HepG2 (cell line): Measurements from ENCODE around the gene ZDHHC14. TPM values are rescaled to one million over a fixed set of nuclear protein-coding genes. Genes with fewer than 3 reads are reported as not detected.

Experiments
- ATAC-seq: fragments of 200-7000 bp; cut with Tn5 transposase; 3 replicates; pipeline ENCODE4 v1.9.1; 2020; ENCODE audit warnings: mild to moderate bottlenecking, moderate library complexity
- BruUV-seq: library from RNA; stranded (reverse); fragments of 400-500 nt; replicated peaks from 2 replicates; lab custom pipeline; 2021; lab: Mats Ljungman, UMichigan
- CTCF ChIA-PET: fragments of 300-600 bp; formaldehyde crosslinking; extraction: SDS; loops from one replicate; lab custom pipeline; 2021; ENCODE audit warnings: low total read pairs, inconsistent platforms, low intra/inter-chr PET ratio; lab: Yijun Ruan, JAX
- POLR2A ChIA-PET: fragments of 350-600 bp; sonication (Branson Sonifier 250); formaldehyde crosslinking; loops from one replicate; lab custom pipeline; 2020; ENCODE audit warnings: antibody characterized with exemption, inconsistent platforms; lab: Yijun Ruan, JAX
- DNase-seq: peaks from one replicate; pipeline ENCODE4 v3.0.0-alpha.2; 2015; ENCODE audit warnings: low spot score
- FAIRE-seq: peaks from 3 replicates; lab custom pipeline; 2011; peaks lifted over from hg19 to GRCh38; lab: Jason Lieb, UNC
- H2AFZ ChIP-seq: one replicate; pipeline ENCODE4 v1.6.1; 2011; ENCODE audit warnings: low read length, inconsistent platforms
- H3K27ac ChIP-seq: fragments of 300-600 bp; 3 replicates; pipeline ENCODE4 v1.8.0; 2011; ENCODE audit warnings: mixed run types, mild to moderate bottlenecking, mixed read lengths, low read length, inconsistent platforms; ENCODE audit not compliant: insufficient read depth; ENCODE audit errors: extremely low read length
- H3K27me3 ChIP-seq, 2 experiments: fragments of 200-600 bp in 1 of 2; 2 replicates in 1 of 2; 3 replicates in 1 of 2; pipeline versions ENCODE4 v1.6.0 to v1.8.0; 2011; ENCODE audit warnings: low read length in 2 of 2, mild to moderate bottlenecking in 2 of 2, moderate library complexity in 2 of 2, inconsistent platforms in 1 of 2; ENCODE audit not compliant: insufficient read depth in 2 of 2, control insufficient read depth in 1 of 2
- H3K36me3 ChIP-seq, 2 experiments: fragments of 200-600 bp in 1 of 2; replicated peaks in 1 of 2; 2 replicates in 1 of 2; 3 replicates in 1 of 2; pipeline versions ENCODE4 v1.5.1 to v1.8.0; 2011; ENCODE audit warnings: low read length in 2 of 2, inconsistent platforms in 1 of 2; ENCODE audit not compliant: insufficient read depth in 2 of 2, control insufficient read depth in 1 of 2
- H3K4me1 ChIP-seq: 2 replicates; pipeline ENCODE4 v1.5.1; 2012; ENCODE audit warnings: low read length, inconsistent platforms; ENCODE audit not compliant: insufficient read depth
- H3K4me2 ChIP-seq: 2 replicates; pipeline ENCODE4 v1.6.0; 2011; ENCODE audit warnings: low read depth, low read length, inconsistent platforms
- H3K4me3 ChIP-seq, 3 experiments: fragments of 200-600 bp in 1 of 3; sonication (generic), shearing (Covaris generic) in 1 of 3; replicated peaks in 1 of 3; 2 replicates each; pipeline ENCODE4 v1.5.1; 2011 to 2016; ENCODE audit warnings: low read length in 3 of 3, inconsistent platforms in 2 of 3, low read depth in 2 of 3, mild to moderate bottlenecking in 2 of 3, control low read depth in 1 of 3, mixed read lengths in 1 of 3; ENCODE audit not compliant: insufficient read depth in 1 of 3
- H3K79me2 ChIP-seq: one replicate; pipeline ENCODE4 v1.6.1; 2011; ENCODE audit warnings: low read length, inconsistent platforms; ENCODE audit not compliant: insufficient read depth
- H3K9ac ChIP-seq: 2 replicates; pipeline ENCODE4 v1.6.0; 2011; ENCODE audit warnings: mild to moderate bottlenecking, low read depth, low read length, inconsistent platforms; ENCODE audit not compliant: insufficient read depth
- H3K9me3 ChIP-seq: 2 replicates; pipeline ENCODE4 v1.5.1; 2012; ENCODE audit warnings: mild to moderate bottlenecking, low read length
- H4K20me1 ChIP-seq: 2 replicates; pipeline ENCODE4 v1.6.0; 2011; ENCODE audit warnings: inconsistent platforms, mild to moderate bottlenecking, low read length, moderate library complexity; ENCODE audit not compliant: insufficient read depth
- AGO1 ChIP-seq: fragments of 200-400 bp; formaldehyde crosslinking; IDR thresholded peaks from 2 replicates; pipeline ENCODE4 v1.6.1; 2017; ENCODE audit warnings: mild to moderate bottlenecking, low read depth, low read length, moderate library complexity; ENCODE audit not compliant: poor library complexity, severe bottlenecking
- FOXO1 ChIP-seq: sonication (generic); formaldehyde crosslinking; IDR thresholded peaks from 2 replicates; pipeline ENCODE4 v1.4.0; 2020; ENCODE audit warnings: missing genetic modification reagents
- HOXA9 ChIP-seq: sonication (generic); formaldehyde crosslinking; IDR thresholded peaks from 2 replicates; pipeline ENCODE4 v1.8.1; 2022; ENCODE audit warnings: missing genetic modification reagents, mild to moderate bottlenecking, moderate library complexity, borderline replicate concordance
- NFE2L1 ChIP-seq: sonication (generic); formaldehyde crosslinking; IDR thresholded peaks from 2 replicates; pipeline ENCODE4 v1.4.0; 2020; ENCODE audit warnings: missing genetic modification reagents, mild to moderate bottlenecking, borderline replicate concordance
- NPAS2 ChIP-seq: sonication (generic); formaldehyde crosslinking; IDR thresholded peaks from 2 replicates; pipeline ENCODE4 v1.8.0; 2022; ENCODE audit warnings: mild to moderate bottlenecking, missing genetic modification reagents, borderline replicate concordance
- NR1H2 ChIP-seq: sonication (generic); formaldehyde crosslinking; IDR thresholded peaks from 2 replicates; pipeline ENCODE4 v1.8.1; 2022; ENCODE audit warnings: low read depth, missing genetic modification reagents, borderline replicate concordance
- PHB2 ChIP-seq: fragments of 450-650 bp; IDR thresholded peaks from 2 replicates; pipeline ENCODE4 v1.6.1; 2018; ENCODE audit not compliant: partially characterized antibody
- RARA ChIP-seq: IDR thresholded peaks from 2 replicates; pipeline ENCODE4 v1.6.1; 2016; ENCODE audit warnings: missing genetic modification reagents, missing compliant biosample characterization
- RBAK ChIP-seq: sonication (generic); formaldehyde crosslinking; IDR thresholded peaks from 2 replicates; pipeline ENCODE4 v1.5.1; 2020; ENCODE audit warnings: mild to moderate bottlenecking, missing genetic modification reagents
- RNF219 ChIP-seq: sonication (generic); formaldehyde crosslinking; IDR thresholded peaks from 2 replicates; pipeline ENCODE4 v1.5.0; 2020; ENCODE audit warnings: mild to moderate bottlenecking, missing genetic modification reagents
- WIZ ChIP-seq: sonication (generic); formaldehyde crosslinking; IDR thresholded peaks from 2 replicates; pipeline ENCODE4 v1.5.1; 2020; ENCODE audit warnings: mild to moderate bottlenecking, missing genetic modification reagents
- ZFP82 ChIP-seq: sonication (generic); formaldehyde crosslinking; IDR thresholded peaks from 2 replicates; pipeline ENCODE4 v1.5.1; 2020; ENCODE audit warnings: mild to moderate bottlenecking, missing genetic modification reagents, borderline replicate concordance
- ZNF12 ChIP-seq: sonication (generic); formaldehyde crosslinking; IDR thresholded peaks from 2 replicates; pipeline ENCODE4 v1.5.0; 2020; ENCODE audit warnings: missing genetic modification reagents
- ZNF143 ChIP-seq: sonication (generic); formaldehyde crosslinking; IDR thresholded peaks from 2 replicates; pipeline ENCODE4 v1.4.0; 2020; ENCODE audit warnings: missing genetic modification reagents
- ZNF34 ChIP-seq: sonication (generic); formaldehyde crosslinking; IDR thresholded peaks from 2 replicates; pipeline ENCODE4 v1.4.0; 2020; ENCODE audit warnings: mild to moderate bottlenecking, missing genetic modification reagents, borderline replicate concordance
- ZNF451 ChIP-seq: sonication (generic); formaldehyde crosslinking; IDR thresholded peaks from 2 replicates; pipeline ENCODE4 v1.5.0; 2020; ENCODE audit warnings: mild to moderate bottlenecking, missing genetic modification reagents
- ZNF773 ChIP-seq: sonication (generic); formaldehyde crosslinking; IDR thresholded peaks from 2 replicates; pipeline ENCODE4 v1.4.0; 2020; ENCODE audit warnings: missing genetic modification reagents, borderline replicate concordance
- ZNF850 ChIP-seq: sonication (generic); formaldehyde crosslinking; conservative IDR thresholded peaks from 2 replicates; pipeline ENCODE4 v1.9.0; 2021; ENCODE audit warnings: mild to moderate bottlenecking, missing genetic modification reagents
- WGBS: methylation state at CpG from one replicate; pipeline ENCODE4 v1.1.6; 2017; ENCODE audit warnings: low lambda C conversion rate; 5-methylcytosine and 5-hydroxymethylcytosine counted together
- in situ Hi-C: cut with HindIII; loops from 2 replicates; pipeline ENCODE4 v1.10.0; 2017; ENCODE audit warnings: low pct_unique_long_range_greater_than_20kb; ENCODE audit not compliant: extremely low pct_ligation_motif_present
- intact Hi-C: fragments of 100-400 bp; cut with micrococcal nuclease; formaldehyde crosslinking; loops from one replicate; pipeline ENCODE4 v1.10.0; 2022; ENCODE audit not compliant: unreplicated experiment
- polyA plus RNA-seq, 8 experiments: library from polyadenylated mRNA; depleted of rRNA in 3 of 8; stranded (reverse) in 7 of 8; unstranded in 1 of 8; fragments of >200 nt; fragmentation: Illumina TruSeq in 4 of 8; extraction: Trizol in 4 of 8; gene quantifications; 2 replicates each; pipeline versions ENCODE4 v1.2.1 to v1.2.3, GENCODE V29; 2011 to 2016; ENCODE audit warnings: low read depth in 4 of 8, missing spikeins in 1 of 8, mixed read lengths in 1 of 8; ENCODE audit not compliant: insufficient read depth in 1 of 8
- total RNA-seq, 5 experiments: library from RNA; depleted of rRNA; stranded (reverse); fragments of >200 nt; fragmentation: Illumina TruSeq; extraction: Trizol; gene quantifications; 2 replicates each; pipeline ENCODE4 v1.2.3, GENCODE V29; 2016; ENCODE audit warnings: low read depth in 1 of 5
- TF ChIP-seq, protein P1 (sequence below): conservative IDR thresholded peaks from 2 replicates; pipeline ENCODE4 v1.6.1; 2018; ENCODE audit warnings: missing genetic modification reagents
- TF ChIP-seq, protein P2 (sequence below): sonication (generic); formaldehyde crosslinking; conservative IDR thresholded peaks from 2 replicates; pipeline ENCODE4 v1.5.0; 2020; ENCODE audit warnings: missing genetic modification reagents

ZDHHC14 gene
- total and polyA plus RNA-seq, 2 of the 13 experiments (the other 11 are each of a cell fraction or from before 2014, with no cell fraction given): 3.7 to 9.5 TPM

- TF ChIP-seq HOXA9 (CRISPR knock-in tag) (no peak), RBAK (CRISPR knock-in tag) (no peak), ZNF12 (CRISPR knock-in tag) (no peak), AGO1 (no peak)
- TF ChIP-seq, protein P1, sequence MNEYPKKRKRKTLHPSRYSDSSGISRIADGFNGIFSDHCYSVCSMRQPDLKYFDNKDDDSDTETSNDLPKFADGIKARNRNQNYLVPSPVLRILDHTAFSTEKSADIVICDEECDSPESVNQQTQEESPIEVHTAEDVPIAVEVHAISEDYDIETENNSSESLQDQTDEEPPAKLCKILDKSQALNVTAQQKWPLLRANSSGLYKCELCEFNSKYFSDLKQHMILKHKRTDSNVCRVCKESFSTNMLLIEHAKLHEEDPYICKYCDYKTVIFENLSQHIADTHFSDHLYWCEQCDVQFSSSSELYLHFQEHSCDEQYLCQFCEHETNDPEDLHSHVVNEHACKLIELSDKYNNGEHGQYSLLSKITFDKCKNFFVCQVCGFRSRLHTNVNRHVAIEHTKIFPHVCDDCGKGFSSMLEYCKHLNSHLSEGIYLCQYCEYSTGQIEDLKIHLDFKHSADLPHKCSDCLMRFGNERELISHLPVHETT (CRISPR knock-in tag): no peak
These were observed 229.5 kb downstream of the ZDHHC14 start (continued) for GRCh38 chr6:157610451-157610999.

DNA sequence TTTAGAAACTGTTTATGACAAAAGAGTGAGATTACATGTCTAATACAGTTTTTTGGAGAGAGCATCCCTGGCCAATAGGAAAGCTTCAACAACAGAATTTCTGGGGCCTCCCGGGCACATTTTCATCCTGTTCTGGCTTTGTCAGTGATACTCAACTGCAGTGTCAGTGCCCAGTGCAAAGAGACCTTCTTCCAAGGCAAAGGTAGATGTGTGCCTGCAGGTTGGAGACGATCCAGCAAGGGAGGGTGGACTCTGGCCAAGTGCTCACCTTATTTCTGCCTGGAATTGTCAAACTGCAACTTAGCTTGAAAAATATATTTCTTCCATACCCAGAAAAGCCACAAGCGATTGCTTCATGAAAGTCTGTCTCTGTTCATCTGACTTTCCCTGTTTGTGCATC, 230.4 kb downstream of the ZDHHC14 start:
- Histone ChIP-seq H2AFZ (no peak overlapping the region), H3K27ac (no peak overlapping the region), H3K27me3 (no peaks in the 10 kb centered on the region), H3K4me3 (no peak overlapping the region), H3K36me3 (no peaks in the 10 kb centered on the region), H3K79me2 (no peaks in the 10 kb centered on the region), H3K4me2 (no peak overlapping the region), H3K4me1 (peaks cover 46% of the 10 kb centered on the region), H4K20me1 (no peaks in the 10 kb centered on the region), H3K9ac (no peak overlapping the region), H3K9me3 (no peaks in the 10 kb centered on the region)
- FAIRE-seq (no peak), DNase-seq (no peak), ATAC-seq (no peak)
- WGBS: 84% methylated on average over 3 of the region's 3 CpGs
- intact Hi-C loops (loop anchor here (5.0 kb wide), 1 partner anchor 274 kb away; no protein-coding TSS in a partner anchor), in situ Hi-C loops (loop anchor here (5.0 kb wide), 1 partner anchor 289 kb away; the partner anchor contains the start of gene TMEM242)
- POLR2A ChIA-PET: interaction anchor here (3.5 to 4.0 kb wide), 2 partner anchors 79 to 287 kb away, joined by 18 to 28 read pairs; partner anchors contain the start of gene TMEM242
- CTCF ChIA-PET: no interaction called here
- no TSS peak for BruUV-seq
- no peak for TF ChIP-seq ZNF451
- no peak for TF ChIP-seq WIZ (CRISPR knock-in tag)
- no peak for TF ChIP-seq ZNF850
- no peak for TF ChIP-seq ZNF143
- TF ChIP-seq ZNF773 (CRISPR knock-in tag): no peak
- TF ChIP-seq ZFP82: no peak
- no peak for TF ChIP-seq PHB2
- TF ChIP-seq NPAS2: no peak
- no peak for TF ChIP-seq NFE2L1
- no peak for TF ChIP-seq NR1H2
- TF ChIP-seq, protein P2, sequence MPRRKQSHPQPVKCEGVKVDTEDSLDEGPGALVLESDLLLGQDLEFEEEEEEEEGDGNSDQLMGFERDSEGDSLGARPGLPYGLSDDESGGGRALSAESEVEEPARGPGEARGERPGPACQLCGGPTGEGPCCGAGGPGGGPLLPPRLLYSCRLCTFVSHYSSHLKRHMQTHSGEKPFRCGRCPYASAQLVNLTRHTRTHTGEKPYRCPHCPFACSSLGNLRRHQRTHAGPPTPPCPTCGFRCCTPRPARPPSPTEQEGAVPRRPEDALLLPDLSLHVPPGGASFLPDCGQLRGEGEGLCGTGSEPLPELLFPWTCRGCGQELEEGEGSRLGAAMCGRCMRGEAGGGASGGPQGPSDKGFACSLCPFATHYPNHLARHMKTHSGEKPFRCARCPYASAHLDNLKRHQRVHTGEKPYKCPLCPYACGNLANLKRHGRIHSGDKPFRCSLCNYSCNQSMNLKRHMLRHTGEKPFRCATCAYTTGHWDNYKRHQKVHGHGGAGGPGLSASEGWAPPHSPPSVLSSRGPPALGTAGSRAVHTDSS (CRISPR knock-in tag): no peak
- no peak for TF ChIP-seq FOXO1 (CRISPR knock-in tag)
- TF ChIP-seq RARA (CRISPR knock-in tag): no peak
- TF ChIP-seq ZNF34: no peak
- no peak for TF ChIP-seq RNF219
